HS-5 (cell line): ENCODE data around the gene TMEM81.

Source experiments
- DNase-seq: peaks from one replicate; pipeline ENCODE4 v3.0.0-alpha.2; 2012; ENCODE audit warnings: low read depth

TMEM81 gene

GRCh38 chr1:205084360-205084759 lies at the start of gene TMEM81:
Gene TMEM81 (minus strand): TSS chr1:205084460. CDS start chr1:205084320, 140 bp downstream.
- no peak for DNase-seq

DNA sequence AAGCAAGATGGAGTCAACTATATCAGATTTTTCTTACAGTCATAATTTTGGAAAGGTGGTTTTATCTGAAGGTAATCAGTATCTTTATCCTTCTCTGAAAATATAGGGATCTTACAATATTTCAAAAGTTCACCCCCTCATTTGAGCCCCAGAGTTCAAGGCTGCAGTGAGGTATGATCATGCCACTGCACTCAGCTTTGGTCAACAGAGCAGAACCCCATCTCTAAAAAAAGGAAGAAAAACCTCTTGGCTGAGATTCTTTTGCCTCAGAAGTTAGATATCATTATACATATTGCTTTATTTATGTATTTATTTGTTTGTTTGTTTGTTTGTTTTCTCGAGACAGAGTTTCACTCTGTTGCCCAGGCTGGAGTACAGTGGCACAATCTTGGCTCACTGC lies 49.0 kb upstream of the TMEM81 start:
- DNase-seq: no peak

GRCh38 chr1:205129447-205130029 lies 45.3 kb upstream of the TMEM81 start:
- no peak for DNase-seq

DNA sequence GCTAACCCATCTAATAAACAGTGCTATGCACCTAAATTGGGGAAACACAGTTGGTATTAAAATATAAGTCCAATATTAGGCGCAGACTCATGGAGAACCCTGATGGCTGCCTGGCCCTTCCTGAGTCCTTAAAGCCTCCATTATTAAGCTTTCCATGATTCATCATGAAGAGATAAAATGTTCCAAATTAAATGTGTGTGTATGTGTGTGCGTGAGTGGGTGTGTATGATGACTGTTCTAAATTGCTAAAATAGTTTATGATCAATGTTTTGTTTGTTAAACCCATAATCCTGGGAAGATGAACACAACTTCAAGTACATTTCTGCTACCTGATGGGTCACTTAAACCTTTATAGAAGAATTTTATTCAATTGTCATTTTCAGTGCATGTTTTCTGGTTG lies 43.8 kb upstream of the TMEM81 start:
- no peak for DNase-seq

GRCh38 chr1:205127646-205128045 lies 43.4 kb upstream of the TMEM81 start:
- DNase-seq: no peak

GRCh38 chr1:205124726-205125125 lies 40.5 kb upstream of the TMEM81 start:
- no peak for DNase-seq

GRCh38 chr1:205122489-205122882 lies 38.2 kb upstream of the TMEM81 start:
- no peak for DNase-seq

DNA sequence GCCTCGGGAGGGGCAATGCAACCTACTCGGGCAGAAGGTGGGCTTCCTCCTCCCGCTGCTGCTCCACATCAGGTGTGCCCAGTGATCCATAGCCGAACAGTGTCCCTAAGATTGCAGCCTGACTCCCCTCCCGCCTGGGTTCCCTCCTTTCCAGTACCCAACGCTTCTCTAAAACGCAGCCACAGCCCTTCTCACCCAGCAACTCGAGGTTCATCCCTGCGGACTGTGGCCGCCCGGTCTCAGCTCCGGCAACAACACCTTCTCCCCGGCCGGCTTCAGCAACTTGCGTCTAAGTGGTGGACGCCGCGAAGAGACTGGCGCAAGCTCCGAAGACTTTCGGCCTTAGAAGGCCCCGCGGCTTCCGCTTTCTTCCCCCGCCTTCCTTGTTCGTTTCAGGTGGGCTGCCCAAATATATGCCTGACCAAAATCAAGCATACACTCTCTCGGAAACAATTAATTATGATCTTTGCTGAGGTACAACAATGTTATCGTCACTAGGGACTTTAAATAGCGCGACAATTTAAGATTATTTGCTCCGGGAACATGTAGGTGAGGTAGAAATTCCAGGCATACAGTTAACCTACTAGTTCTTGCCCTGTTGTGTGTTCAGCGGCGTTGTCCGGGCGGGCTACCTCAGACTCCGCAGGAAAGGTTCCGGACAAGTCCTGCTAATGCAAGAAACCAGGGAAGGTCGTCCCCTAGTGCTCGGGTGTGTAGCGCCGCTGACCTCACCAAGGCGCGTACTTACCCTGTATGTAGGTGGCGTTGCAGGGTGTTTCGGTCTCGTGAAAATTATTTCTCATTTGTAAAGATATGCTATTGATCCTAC lies 37.6 kb upstream of the TMEM81 start, which contains the start of gene RBBP5:
RBBP5 (minus strand) TSS at position 319 of the 829 bp plus-strand sequence; CDS start at position 214, 105 bp downstream.
- peak; percentile 99 for DNase-seq

DNA sequence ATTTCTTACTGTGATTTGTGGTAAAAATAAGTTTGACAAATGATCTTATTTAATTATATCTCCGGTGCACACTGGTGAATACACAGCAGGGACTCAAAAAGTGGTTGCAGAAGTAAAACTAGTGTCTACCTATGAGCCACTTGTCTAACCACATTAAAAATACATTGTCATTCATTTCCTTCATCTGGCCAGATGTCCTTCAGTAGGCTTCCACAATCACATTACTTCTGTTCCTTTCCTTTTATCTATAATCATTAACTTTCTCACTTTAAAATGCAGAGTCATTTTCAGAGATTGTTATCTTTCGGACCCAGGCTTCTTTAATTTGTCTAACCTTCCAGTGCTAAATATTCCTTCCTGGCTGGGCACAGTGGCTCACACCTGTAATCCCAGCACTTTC lies 34.5 kb upstream of the TMEM81 start:
- no peak for DNase-seq

- DNase-seq: no peak
Observed at GRCh38 chr1:205111354-205111753, 27.1 kb upstream of the TMEM81 start.

- DNase-seq: no peak
Observed at GRCh38 chr1:205109711-205110110, 25.5 kb upstream of the TMEM81 start.

- no peak for DNase-seq
Observed at GRCh38 chr1:205109269-205109668, 25.0 kb upstream of the TMEM81 start.

DNA sequence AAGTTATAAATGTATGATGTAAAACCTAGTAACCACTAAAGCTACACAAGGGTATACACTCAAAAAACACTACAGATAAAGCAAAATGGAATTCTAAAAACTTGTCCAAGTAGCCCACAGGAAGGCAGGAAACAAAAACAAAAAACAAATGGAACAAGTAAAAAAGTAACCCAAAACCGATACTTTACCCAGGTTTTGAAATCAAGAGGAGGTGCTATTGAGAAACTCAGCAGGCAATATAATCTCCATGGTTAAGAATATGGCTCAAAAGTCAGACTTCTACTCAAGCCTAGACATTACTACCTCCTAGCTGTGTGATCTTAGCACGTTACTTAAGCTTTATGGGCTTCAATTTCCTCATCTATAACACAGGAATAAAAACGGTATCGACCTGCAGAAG lies 24.2 kb upstream of the TMEM81 start:
- DNase-seq: no peak

GRCh38 chr1:205107327-205107726 lies 23.1 kb upstream of the TMEM81 start:
- DNase-seq: no peak

GRCh38 chr1:205102404-205102803 lies 18.1 kb upstream of the TMEM81 start:
- no peak for DNase-seq

GRCh38 chr1:205098242-205098641 lies 14.0 kb upstream of the TMEM81 start:
- DNase-seq: no peak

DNA sequence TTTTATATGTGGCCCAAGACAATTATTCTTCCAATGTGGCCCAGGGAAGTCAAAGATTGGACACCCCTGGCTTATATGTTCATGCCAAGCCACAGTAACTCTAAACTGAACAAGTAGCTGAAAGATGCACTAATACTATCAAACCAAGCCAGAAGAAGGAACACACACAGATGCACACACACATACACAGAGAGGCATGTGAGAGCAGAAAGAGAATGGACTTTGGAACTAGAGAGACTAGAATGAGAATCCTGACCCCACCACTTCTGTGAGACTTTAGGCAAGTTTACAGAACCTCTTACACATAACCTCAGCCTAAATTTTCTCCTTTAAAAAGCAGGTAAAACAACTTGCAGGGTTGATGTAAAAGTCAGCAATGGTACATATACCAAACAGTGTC lies 11.2 kb upstream of the TMEM81 start:
- no peak for DNase-seq

GRCh38 chr1:205091043-205091740 lies 6.9 kb upstream of the TMEM81 start:
- no peak for DNase-seq

GRCh38 chr1:205088341-205088740 lies 4.1 kb upstream of the TMEM81 start:
- DNase-seq: peak; percentile 2

DNA sequence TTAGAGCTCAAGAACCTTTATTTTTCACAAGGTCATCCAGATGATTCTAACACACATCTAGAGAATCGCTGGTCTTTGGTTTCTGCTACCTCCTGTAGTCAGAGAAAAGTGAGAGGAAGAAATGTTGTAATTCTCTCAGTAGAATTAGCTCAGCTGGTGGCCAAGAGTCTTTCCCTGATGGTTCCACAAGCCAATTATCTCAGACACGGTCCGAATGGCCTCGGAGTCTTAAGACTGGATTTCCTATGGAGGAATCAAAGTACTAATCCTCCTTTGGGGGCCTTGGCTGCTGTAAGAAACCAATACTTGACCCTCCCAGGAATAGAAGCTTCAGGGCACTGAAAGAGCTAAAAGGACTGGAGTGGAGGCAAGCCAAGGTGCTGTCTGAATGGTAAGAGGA lies 1.8 kb downstream of the TMEM81 start:
- no peak for DNase-seq

DNA sequence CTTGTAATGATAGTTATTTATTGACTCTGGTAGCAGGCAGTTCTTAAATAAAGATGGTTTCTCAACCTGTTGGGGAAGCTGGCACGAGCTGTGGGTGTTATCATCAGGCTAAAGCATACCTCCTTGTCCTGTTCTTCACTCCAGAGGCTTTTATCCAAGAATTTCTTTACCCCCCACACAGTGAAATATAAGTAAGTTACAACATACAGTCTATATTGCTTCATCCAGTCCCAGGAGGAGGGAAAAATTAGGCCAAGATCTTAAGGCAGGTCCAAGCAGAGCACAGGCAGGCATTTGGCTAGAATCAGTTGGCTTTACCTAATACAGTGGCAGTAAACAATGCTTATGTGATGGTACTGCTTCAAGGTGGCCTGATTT lies 6.3 kb downstream of the TMEM81 start:
- no peak for DNase-seq

DNA sequence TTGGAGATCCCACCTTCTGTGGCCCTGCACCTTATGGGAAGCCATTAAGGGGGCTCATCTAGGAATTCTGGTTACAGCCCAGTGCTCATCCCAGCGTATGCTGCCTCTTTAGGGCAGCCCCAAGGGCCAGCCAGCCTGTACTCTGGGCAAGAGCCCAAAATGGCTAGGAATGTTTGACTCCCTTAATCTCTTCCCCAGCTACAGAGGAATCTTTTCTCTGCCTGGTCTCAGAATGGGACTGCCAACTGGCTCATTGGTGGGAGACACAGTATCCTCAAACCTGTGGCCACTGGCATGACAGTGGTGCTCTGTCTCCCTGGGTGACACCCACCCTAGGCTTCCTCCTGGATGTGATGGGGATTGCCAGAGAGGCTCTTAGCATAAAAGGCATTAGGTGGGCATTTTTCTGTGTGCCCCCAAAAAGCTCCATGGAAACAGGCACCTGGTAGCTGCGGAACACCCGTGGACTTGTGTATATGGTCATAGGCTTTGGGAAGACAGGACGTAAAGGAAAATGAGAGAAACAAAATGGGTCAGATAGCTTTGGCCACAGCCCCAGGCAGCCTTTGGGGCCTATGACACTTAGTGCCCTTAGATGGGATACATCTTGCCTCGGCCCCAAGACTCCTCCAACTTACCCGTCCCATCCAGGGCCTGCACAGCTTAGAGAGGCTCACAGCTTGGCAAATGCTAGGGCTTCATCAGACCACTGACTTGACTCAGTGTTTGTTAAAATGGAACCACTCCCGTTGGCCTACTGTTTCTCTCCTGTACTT lies 6.9 kb downstream of the TMEM81 start:
- DNase-seq: no peak
